Endothelial cell (in vitro differentiated cells): ENCODE results near the gene PITHD1. TPM values are rescaled to one million over a fixed set of nuclear protein-coding genes. Genes with fewer than 3 reads are reported as not detected.

Experiments used
- DNase-seq: peaks from one replicate; pipeline ENCODE4 v3.0.0; 2021; ENCODE audit warnings: low spot score
- H3K27ac Mint-ChIP-seq: one replicate; pipeline ENCODE4 v1.8.0; 2021; ENCODE audit warnings: mixed read lengths, inconsistent platforms; ENCODE audit not compliant: unreplicated experiment
- H3K27me3 Mint-ChIP-seq: one replicate; pipeline ENCODE4 v1.8.0; 2021; ENCODE audit warnings: mild to moderate bottlenecking, moderate library complexity, mixed read lengths, inconsistent platforms; ENCODE audit not compliant: unreplicated experiment
- H3K36me3 Mint-ChIP-seq: one replicate; pipeline ENCODE4 v1.8.0; 2021; ENCODE audit warnings: mild to moderate bottlenecking, low read depth, mixed read lengths, inconsistent platforms; ENCODE audit not compliant: unreplicated experiment
- H3K4me1 Mint-ChIP-seq: one replicate; pipeline ENCODE4 v1.8.0; 2021; ENCODE audit warnings: mild to moderate bottlenecking, mixed read lengths, inconsistent platforms; ENCODE audit not compliant: unreplicated experiment
- H3K4me3 Mint-ChIP-seq: one replicate; pipeline ENCODE4 v1.8.0; 2021; ENCODE audit warnings: mild to moderate bottlenecking, mixed read lengths, inconsistent platforms; ENCODE audit not compliant: unreplicated experiment
- H3K9me3 Mint-ChIP-seq: one replicate; pipeline ENCODE4 v1.8.0; 2021; ENCODE audit warnings: mixed read lengths, inconsistent platforms; ENCODE audit not compliant: unreplicated experiment
- CTCF ChIP-seq: fragments of 200-600 bp; sonication (generic); IDR thresholded peaks from one replicate; pipeline ENCODE4 v1.5.0; 2021; ENCODE audit warnings: antibody characterized with exemption; ENCODE audit not compliant: unreplicated experiment
- total RNA-seq: library from RNA; stranded (reverse); fragmentation: NEBNext Ultra II Directional; extraction: Animal tissue kit (Norgen Biotek cat#: 25700); gene quantifications from one replicate; pipeline ENCODE4 v1.2.1, GENCODE V29; 2021; ENCODE audit not compliant: unreplicated experiment

Gene PITHD1
- total RNA-seq, 1 donor from 2014 or later, result 35.4 TPM

GRCh38 chr1:23759277-23759676 is 18.9 kb upstream of the PITHD1 start:
- DNase-seq, result no peak
- Mint-ChIP-seq H3K27ac (no peak overlapping the region), H3K9me3 (no peaks in the 10 kb centered on the region), H3K27me3 (peaks cover 4% of the 10 kb centered on the region), H3K36me3 (peaks cover 34% of the 10 kb centered on the region), H3K4me3 (no peak overlapping the region), H3K4me1 (no peaks in the 10 kb centered on the region)
- TF ChIP-seq CTCF, result no peak

- peaks cover 21% of the 10 kb centered on the region for H3K36me3 Mint-ChIP-seq
- H3K27ac Mint-ChIP-seq, result no peak overlapping the region
- H3K4me3 Mint-ChIP-seq, result no peak overlapping the region
- no peak for DNase-seq
- no peaks in the 10 kb centered on the region for H3K4me1 Mint-ChIP-seq
- H3K9me3 Mint-ChIP-seq, result no peaks in the 10 kb centered on the region
- TF ChIP-seq CTCF, result no peak
- H3K27me3 Mint-ChIP-seq, result peaks cover 4% of the 10 kb centered on the region
These were observed 15.1 kb upstream of the PITHD1 start for GRCh38 chr1:23763041-23763577.

DNA sequence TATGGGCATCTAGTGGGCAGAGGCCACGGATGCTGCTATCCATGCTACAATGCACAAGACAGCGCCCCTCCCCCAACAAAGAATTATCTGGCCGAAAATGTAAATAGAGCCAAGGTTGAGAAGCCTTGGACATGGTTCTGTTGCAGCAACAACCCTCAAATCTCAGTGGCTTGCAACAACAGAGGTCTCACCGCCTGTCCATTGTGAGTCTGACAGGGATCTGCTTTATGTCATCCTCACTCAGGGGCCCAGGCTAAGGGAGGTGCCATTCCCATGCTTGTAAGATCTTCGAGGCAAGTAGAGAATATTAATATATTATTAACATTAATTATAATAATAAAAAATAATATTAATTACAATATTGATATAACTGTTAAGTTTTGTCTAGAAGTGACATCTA is 9.5 kb upstream of the PITHD1 start:
- Mint-ChIP-seq H3K4me1 (no peaks in the 10 kb centered on the region), H3K27ac (no peak overlapping the region), H3K9me3 (no peaks in the 10 kb centered on the region), H3K36me3 (no peaks in the 10 kb centered on the region), H3K4me3 (no peak overlapping the region), H3K27me3 (no peaks in the 10 kb centered on the region)
- no peak for TF ChIP-seq CTCF
- no peak for DNase-seq

- Mint-ChIP-seq H3K9me3 (no peaks in the 10 kb centered on the region), H3K36me3 (no peaks in the 10 kb centered on the region), H3K27ac (no peak overlapping the region), H3K4me1 (no peaks in the 10 kb centered on the region), H3K4me3 (no peak overlapping the region), H3K27me3 (no peaks in the 10 kb centered on the region)
- DNase-seq, result peak; percentile 91
- peak; percentile 88 for TF ChIP-seq CTCF
These were observed 6.0 kb upstream of the PITHD1 start for GRCh38 chr1:23772049-23772853.

GRCh38 chr1:23772854-23773242 is 5.4 kb upstream of the PITHD1 start:
- no peak overlapping the region for H3K27ac Mint-ChIP-seq
- H3K36me3 Mint-ChIP-seq, result no peaks in the 10 kb centered on the region
- peaks cover 2% of the 10 kb centered on the region for H3K27me3 Mint-ChIP-seq
- no peak for TF ChIP-seq CTCF
- no peaks in the 10 kb centered on the region for H3K9me3 Mint-ChIP-seq
- H3K4me3 Mint-ChIP-seq, result no peak overlapping the region
- no peak for DNase-seq
- H3K4me1 Mint-ChIP-seq, result peaks cover 1% of the 10 kb centered on the region
